Measurements from ENCODE around the gene MRAP. TPM values are rescaled to one million over a fixed set of nuclear protein-coding genes. Genes with fewer than 3 reads are reported as not detected.

MRAP gene
- total and polyA plus RNA-seq, 12 donors: 13.4 to 769 (median 105) TPM

GRCh38 chr21:32340863-32341848 lies 42.5 kb downstream of the MRAP start:
- Histone ChIP-seq H3K9me3 (replicated peaks in 1 of 3) (no peaks in the 10 kb centered on the region), H3K36me3 (replicated peaks in 1 of 2) (peaks cover 0 to 72% of the 10 kb centered on the region in 2 donors), H3K27me3 (no peaks in the 10 kb centered on the region), H3K4me1 (replicated peaks in 1 of 2) (no peaks in the 10 kb centered on the region), H3K4me3 (no peak overlapping the region), H3K27ac (no peak overlapping the region)
- DNase-seq: peak in 1 of 7 donors; percentile 20
- intact Hi-C loops (cut with DNase I): no loop called here
- TF ChIP-seq POLR2A (IDR thresholded peaks at IDR 0.05) (no peak), CTCF (IDR thresholded peaks at IDR 0.05) (no peak)
- WGBS, 4 donors: 79 to 86% (median 80%) methylated on average over 12 of the region's 12 CpGs

- Histone ChIP-seq H3K36me3 (replicated peaks in 1 of 2) (peaks cover 0 to 88% of the 10 kb centered on the region in 2 donors), H3K9me3 (replicated peaks in 1 of 3) (no peaks in the 10 kb centered on the region), H3K4me1 (replicated peaks in 1 of 2) (peaks cover 0 to 5% of the 10 kb centered on the region in 2 donors), H3K27me3 (no peaks in the 10 kb centered on the region), H3K4me3 (no peak overlapping the region), H3K27ac (no peak overlapping the region)
- WGBS, 4 donors: 80 to 100% (median 94%) methylated on average over 1 to 14 of the region's 14 CpGs
- TF ChIP-seq POLR2A (IDR thresholded peaks at IDR 0.05): no peak
- no peak for TF ChIP-seq CTCF (IDR thresholded peaks at IDR 0.05)
- DNase-seq: no peak
- intact Hi-C loops (cut with DNase I): no loop called here
Observed at GRCh38 chr21:32346951-32347350, 48.3 kb downstream of the MRAP start.

- WGBS, 4 donors: 94 to 100% (median 97%) methylated on average over 6 to 12 of the region's 12 CpGs
- H3K27me3 ChIP-seq: no peaks in the 10 kb centered on the region
- H3K4me3 ChIP-seq: no peak overlapping the region
- intact Hi-C loops (cut with DNase I): no loop called here
- peak in 1 of 7 donors; percentile 42 for DNase-seq
- no peaks in the 10 kb centered on the region for H3K9me3 ChIP-seq (replicated peaks in 1 of 3)
- TF ChIP-seq POLR2A (IDR thresholded peaks at IDR 0.05) (no peak), CTCF (IDR thresholded peaks at IDR 0.05) (no peak)
- no peak overlapping the region for H3K27ac ChIP-seq
- peaks cover 0 to 5% of the 10 kb centered on the region in 2 donors for H3K4me1 ChIP-seq (replicated peaks in 1 of 2)
- H3K36me3 ChIP-seq (replicated peaks in 1 of 2): peaks cover 0 to 92% of the 10 kb centered on the region in 2 donors
Observed at GRCh38 chr21:32347351-32347750, 48.7 kb downstream of the MRAP start.

GRCh38 chr21:32347977-32348376 lies 49.3 kb downstream of the MRAP start:
- WGBS, 4 donors: 63 to 81% (median 74%) methylated on average over 9 to 11 of the region's 11 CpGs
- no peaks in the 10 kb centered on the region for H3K27me3 ChIP-seq
- peaks cover 0 to 94% of the 10 kb centered on the region in 2 donors for H3K36me3 ChIP-seq (replicated peaks in 1 of 2)
- no peak for TF ChIP-seq POLR2A (IDR thresholded peaks at IDR 0.05)
- no peak for TF ChIP-seq CTCF (IDR thresholded peaks at IDR 0.05)
- no peaks in the 10 kb centered on the region for H3K9me3 ChIP-seq (replicated peaks in 1 of 3)
- H3K27ac ChIP-seq: no peak overlapping the region
- peak in 2 of 7 donors; percentile 32 to 49 for DNase-seq
- intact Hi-C loops (cut with DNase I): no loop called here
- H3K4me1 ChIP-seq (replicated peaks in 1 of 2): peaks cover 0 to 5% of the 10 kb centered on the region in 2 donors
- H3K4me3 ChIP-seq: no peak overlapping the region

Data from adrenal gland (tissue), 12 donors.